HCT116 (cell line): ENCODE measurements around the gene UBIAD1. TPM values are rescaled to one million over a fixed set of nuclear protein-coding genes. Genes with fewer than 3 reads are reported as not detected.

Experiments
- ATAC-seq: fragments of 200-7000 bp; cut with Tn5 transposase; 2 replicates; pipeline ENCODE4 v1.9.1; 2020; ENCODE audit warnings: mild to moderate bottlenecking, moderate library complexity
- BruUV-seq: library from RNA; stranded (reverse); fragments of 400-500 nt; replicated peaks from 2 replicates; lab custom pipeline; 2021; lab: Mats Ljungman, UMichigan
- CTCF ChIA-PET: fragments of 300-600 bp; sonication (Branson Sonifier 250); formaldehyde crosslinking; loops from one replicate; lab custom pipeline; 2021; ENCODE audit warnings: antibody characterized with exemption; lab: Charles Lee
- POLR2A ChIA-PET: fragments of 300-600, 350-600 bp; sonication (Branson Sonifier 250); formaldehyde crosslinking; loops from one replicate; lab custom pipeline; 2021; ENCODE audit warnings: antibody characterized with exemption; lab: Charles Lee
- RAD21 ChIA-PET, 2 experiments: fragments of 300-600 bp; sonication (Branson Sonifier 250); formaldehyde crosslinking; loops; one replicate each; lab custom pipeline; 2023; ENCODE audit warnings: low total read pairs in 2 of 2; ENCODE audit not compliant: uncharacterized antibody in 2 of 2, unreplicated experiment in 2 of 2, low non-redundant PET in 1 of 2; lab: Charles Lee
- DNase-seq: peaks from one replicate; pipeline ENCODE4 v3.0.0-alpha.2; 2010; ENCODE audit warnings: low read depth, low spot score
- H2AFZ ChIP-seq: fragments of 200-600 bp; shearing (Covaris generic), sonication (generic); 2 replicates; pipeline ENCODE4 v1.6.1; 2017; ENCODE audit warnings: low read depth, mixed run types, mixed read lengths, antibody characterized with exemption, low read length; ENCODE audit not compliant: poor library complexity, severe bottlenecking
- H3K27ac ChIP-seq: 2 replicates; pipeline ENCODE4 v1.5.1; 2012; ENCODE audit warnings: low read depth, low read length
- H3K27me3 ChIP-seq: fragments of 200-600 bp; sonication (generic); 2 replicates; pipeline ENCODE4 v1.6.1; 2016; ENCODE audit warnings: mixed run types, low read length, mixed read lengths; ENCODE audit not compliant: insufficient read depth
- H3K36me3 ChIP-seq, 2 experiments: fragments of 200-500 bp in 1 of 2; fragments of 200-600 bp in 1 of 2; sonication (Bioruptor generic) in 1 of 2; sonication (generic) in 1 of 2; 2 replicates each; pipeline versions ENCODE4 v1.5.1 to v1.6.1; 2014 to 2016; ENCODE audit warnings: low read length in 2 of 2, inconsistent platforms in 1 of 2, mixed read lengths in 1 of 2, mixed run types in 1 of 2; ENCODE audit not compliant: insufficient read depth in 2 of 2, control insufficient read depth in 1 of 2
- H3K4me1 ChIP-seq, 2 experiments: fragments of 200-600 bp in 1 of 2; sonication (generic) in 1 of 2; 2 replicates each; pipeline versions ENCODE4 v1.5.1 to v1.6.1; 2012 to 2017; ENCODE audit warnings: low read length in 2 of 2, inconsistent platforms in 1 of 2, mild to moderate bottlenecking in 1 of 2, mixed read lengths in 1 of 2, mixed run types in 1 of 2, moderate library complexity in 1 of 2; ENCODE audit not compliant: insufficient read depth in 2 of 2, control insufficient read depth in 1 of 2
- H3K4me2 ChIP-seq: fragments of 200-600 bp; sonication (generic); 2 replicates; pipeline ENCODE4 v1.6.1; 2017; ENCODE audit warnings: mixed run types, low read length, mixed read lengths
- H3K4me3 ChIP-seq, 2 experiments: fragments of 200-600 bp in 1 of 2; sonication (generic) in 1 of 2; replicated peaks in 1 of 2; 2 replicates each; pipeline ENCODE4 v1.5.1; 2011 to 2016; ENCODE audit warnings: low read length in 2 of 2, control low read depth in 1 of 2, low read depth in 1 of 2, mild to moderate bottlenecking in 1 of 2, mixed read lengths in 1 of 2, mixed run types in 1 of 2
- H3K79me2 ChIP-seq: fragments of 200-600 bp; sonication (generic); 2 replicates; pipeline ENCODE4 v1.6.1; 2017; ENCODE audit warnings: mild to moderate bottlenecking, mixed run types, low read length, moderate library complexity, mixed read lengths; ENCODE audit not compliant: insufficient read depth
- H3K9ac ChIP-seq: fragments of 200-600 bp; sonication (generic); 2 replicates; pipeline ENCODE4 v1.6.1; 2016; ENCODE audit warnings: low read length, mixed read lengths
- H3K9me2 ChIP-seq: fragments of 200-600 bp; sonication (generic), shearing (Covaris generic); 2 replicates; pipeline ENCODE4 v1.6.1; 2017; ENCODE audit warnings: mixed run types, mild to moderate bottlenecking, moderate library complexity; ENCODE audit not compliant: insufficient read depth
- H3K9me3 ChIP-seq, 2 experiments: fragments of 200-500 bp in 1 of 2; fragments of 200-600 bp in 1 of 2; sonication (Bioruptor generic) in 1 of 2; sonication (generic) in 1 of 2; 2 replicates each; pipeline ENCODE4 v1.6.1; 2014 to 2017; ENCODE audit warnings: low read length in 2 of 2, mixed read lengths in 2 of 2, inconsistent platforms in 1 of 2, low read depth in 1 of 2, mild to moderate bottlenecking in 1 of 2, mixed run types in 1 of 2, moderate library complexity in 1 of 2; ENCODE audit not compliant: control insufficient read depth in 1 of 2, insufficient read depth in 1 of 2
- H4K20me1 ChIP-seq: fragments of 200-600 bp; sonication (generic), shearing (Covaris generic); 2 replicates; pipeline ENCODE4 v1.6.1; 2017; ENCODE audit warnings: mixed run types, mild to moderate bottlenecking, moderate library complexity; ENCODE audit not compliant: insufficient read depth
- CEBPB ChIP-seq: IDR thresholded peaks from 2 replicates; pipeline ENCODE4 v1.6.1; 2012; ENCODE audit warnings: low read depth
- EGR1 ChIP-seq: IDR thresholded peaks from 2 replicates; pipeline ENCODE4 v1.6.1; 2012; ENCODE audit warnings: low read depth
- ELF1 ChIP-seq: IDR thresholded peaks from 2 replicates; pipeline ENCODE4 v1.6.1; 2012; ENCODE audit warnings: low read depth, borderline replicate concordance
- EZH2 ChIP-seq: fragments of 200-600 bp; sonication (generic); IDR thresholded peaks from 2 replicates; pipeline ENCODE4 v1.6.1; 2017; ENCODE audit warnings: antibody characterized with exemption, mixed run types
- JUND ChIP-seq: IDR thresholded peaks from 2 replicates; pipeline ENCODE4 v1.6.1; 2012
- POLR2AphosphoS5 ChIP-seq: IDR thresholded peaks from 2 replicates; pipeline ENCODE4 v1.6.1; 2011; ENCODE audit warnings: mild to moderate bottlenecking, low read depth, low read length, moderate library complexity
- RAD21 ChIP-seq: IDR thresholded peaks from 2 replicates; pipeline ENCODE4 v1.6.1; 2012; ENCODE audit warnings: low read depth, mild to moderate bottlenecking
- YY1 ChIP-seq: IDR thresholded peaks from 2 replicates; pipeline ENCODE4 v1.6.1; 2011; ENCODE audit warnings: low read length, low read depth, moderate library complexity, mild to moderate bottlenecking; ENCODE audit not compliant: insufficient replicate concordance; ENCODE audit errors: extremely low read depth
- ZFX ChIP-seq: fragments of 450-650 bp; IDR thresholded peaks from 2 replicates; pipeline ENCODE4 v1.6.1; 2017
- intact Hi-C: fragments of 100-400 bp; cut with micrococcal nuclease; formaldehyde crosslinking; loops from 2 replicates; pipeline ENCODE4 v1.10.0; 2022
- total RNA-seq: library from RNA; stranded (reverse); gene quantifications from one replicate; pipeline ENCODE4 v1.2.1, GENCODE V29; 2021; ENCODE audit not compliant: unreplicated experiment
- TF ChIP-seq, protein P1 (sequence below): IDR thresholded peaks from 2 replicates; pipeline ENCODE4 v1.6.1; 2011; ENCODE audit warnings: mild to moderate bottlenecking, low read length, moderate library complexity; ENCODE audit not compliant: insufficient replicate concordance; ENCODE audit errors: extremely low read depth
- TF ChIP-seq, protein P2 (sequence below): IDR thresholded peaks from 2 replicates; pipeline ENCODE4 v1.6.1; 2012; ENCODE audit warnings: low read depth

The UBIAD1 gene
- total RNA-seq, 1 experiment from 2014 or later: 17.2 TPM

DNA sequence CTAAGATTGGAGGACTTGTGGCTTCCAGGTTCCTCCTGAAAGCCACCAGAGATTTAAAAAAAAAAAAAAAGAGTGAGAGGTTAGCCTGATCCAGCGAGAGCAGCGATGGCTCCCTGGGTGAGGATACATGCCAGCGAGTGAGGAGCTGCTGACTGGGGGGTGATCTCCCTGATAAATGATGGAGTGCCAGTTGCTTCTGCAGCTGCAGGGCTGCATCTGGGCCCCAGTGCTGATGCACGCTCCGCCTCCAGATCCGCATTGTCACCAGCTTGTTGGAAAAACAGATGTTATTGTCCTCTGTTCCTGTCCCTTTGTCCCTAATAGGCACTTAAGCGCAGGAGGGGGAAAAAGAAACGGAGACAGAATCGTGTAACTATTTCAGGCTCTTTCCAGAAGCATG is 28.6 kb downstream of the UBIAD1 start:
- no peaks in the 10 kb centered on the region for H3K9me2 ChIP-seq
- no peaks in the 10 kb centered on the region for H3K36me3 ChIP-seq
- DNase-seq: no peak
- H3K4me1 ChIP-seq: no peaks in the 10 kb centered on the region
- H3K4me3 ChIP-seq: no peak overlapping the region
- no peaks in the 10 kb centered on the region for H3K9me3 ChIP-seq
- no TSS peak for BruUV-seq
- ChIA-PET CTCF (no interaction called here), POLR2A (no interaction called here), RAD21 (no interaction called here)
- H3K4me2 ChIP-seq: no peak overlapping the region
- no peak for ATAC-seq
- intact Hi-C loops: no loop called here
- H2AFZ ChIP-seq: no peak overlapping the region
- no peaks in the 10 kb centered on the region for H4K20me1 ChIP-seq
- H3K27me3 ChIP-seq: no peaks in the 10 kb centered on the region
- H3K27ac ChIP-seq: no peak overlapping the region
- no peaks in the 10 kb centered on the region for H3K79me2 ChIP-seq
- TF ChIP-seq, protein P1, sequence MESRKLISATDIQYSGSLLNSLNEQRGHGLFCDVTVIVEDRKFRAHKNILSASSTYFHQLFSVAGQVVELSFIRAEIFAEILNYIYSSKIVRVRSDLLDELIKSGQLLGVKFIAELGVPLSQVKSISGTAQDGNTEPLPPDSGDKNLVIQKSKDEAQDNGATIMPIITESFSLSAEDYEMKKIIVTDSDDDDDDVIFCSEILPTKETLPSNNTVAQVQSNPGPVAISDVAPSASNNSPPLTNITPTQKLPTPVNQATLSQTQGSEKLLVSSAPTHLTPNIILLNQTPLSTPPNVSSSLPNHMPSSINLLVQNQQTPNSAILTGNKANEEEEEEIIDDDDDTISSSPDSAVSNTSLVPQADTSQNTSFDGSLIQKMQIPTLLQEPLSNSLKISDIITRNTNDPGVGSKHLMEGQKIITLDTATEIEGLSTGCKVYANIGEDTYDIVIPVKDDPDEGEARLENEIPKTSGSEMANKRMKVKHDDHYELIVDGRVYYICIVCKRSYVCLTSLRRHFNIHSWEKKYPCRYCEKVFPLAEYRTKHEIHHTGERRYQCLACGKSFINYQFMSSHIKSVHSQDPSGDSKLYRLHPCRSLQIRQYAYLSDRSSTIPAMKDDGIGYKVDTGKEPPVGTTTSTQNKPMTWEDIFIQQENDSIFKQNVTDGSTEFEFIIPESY: no peak
- TF ChIP-seq POLR2AphosphoS5 (no peak), EZH2 (no peak), YY1 (no peak), JUND (no peak), RAD21 (no peak), EGR1 (no peak), ZFX (no peak), ELF1 (no peak)
- no peak overlapping the region for H3K9ac ChIP-seq

DNA sequence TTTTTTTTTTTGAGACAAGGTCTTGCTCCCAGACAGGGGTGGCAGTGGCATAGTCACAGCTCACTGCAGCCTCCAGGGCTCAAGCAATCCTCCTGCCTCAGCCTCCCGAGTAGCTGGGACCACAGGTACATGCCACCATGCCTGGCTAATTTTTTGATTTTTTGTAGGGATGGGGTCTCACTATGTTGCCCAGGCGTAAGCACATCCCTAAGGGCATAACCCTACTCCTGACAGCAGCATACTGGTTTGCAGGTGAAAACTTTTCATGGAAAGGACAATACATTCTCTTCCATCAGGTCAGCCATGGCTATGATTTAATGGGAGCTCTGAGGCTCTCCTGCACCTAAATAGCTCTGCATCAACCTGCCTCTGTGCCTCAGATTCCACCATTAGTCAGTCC is 29.4 kb downstream of the UBIAD1 start:
- no peak overlapping the region for H3K27ac ChIP-seq
- intact Hi-C loops: no loop called here
- no peaks in the 10 kb centered on the region for H3K27me3 ChIP-seq
- no peak overlapping the region for H2AFZ ChIP-seq
- H3K9ac ChIP-seq: no peak overlapping the region
- no peaks in the 10 kb centered on the region for H3K79me2 ChIP-seq
- H3K9me2 ChIP-seq: no peaks in the 10 kb centered on the region
- H4K20me1 ChIP-seq: no peaks in the 10 kb centered on the region
- TF ChIP-seq YY1: no peak
- TF ChIP-seq, protein P2, sequence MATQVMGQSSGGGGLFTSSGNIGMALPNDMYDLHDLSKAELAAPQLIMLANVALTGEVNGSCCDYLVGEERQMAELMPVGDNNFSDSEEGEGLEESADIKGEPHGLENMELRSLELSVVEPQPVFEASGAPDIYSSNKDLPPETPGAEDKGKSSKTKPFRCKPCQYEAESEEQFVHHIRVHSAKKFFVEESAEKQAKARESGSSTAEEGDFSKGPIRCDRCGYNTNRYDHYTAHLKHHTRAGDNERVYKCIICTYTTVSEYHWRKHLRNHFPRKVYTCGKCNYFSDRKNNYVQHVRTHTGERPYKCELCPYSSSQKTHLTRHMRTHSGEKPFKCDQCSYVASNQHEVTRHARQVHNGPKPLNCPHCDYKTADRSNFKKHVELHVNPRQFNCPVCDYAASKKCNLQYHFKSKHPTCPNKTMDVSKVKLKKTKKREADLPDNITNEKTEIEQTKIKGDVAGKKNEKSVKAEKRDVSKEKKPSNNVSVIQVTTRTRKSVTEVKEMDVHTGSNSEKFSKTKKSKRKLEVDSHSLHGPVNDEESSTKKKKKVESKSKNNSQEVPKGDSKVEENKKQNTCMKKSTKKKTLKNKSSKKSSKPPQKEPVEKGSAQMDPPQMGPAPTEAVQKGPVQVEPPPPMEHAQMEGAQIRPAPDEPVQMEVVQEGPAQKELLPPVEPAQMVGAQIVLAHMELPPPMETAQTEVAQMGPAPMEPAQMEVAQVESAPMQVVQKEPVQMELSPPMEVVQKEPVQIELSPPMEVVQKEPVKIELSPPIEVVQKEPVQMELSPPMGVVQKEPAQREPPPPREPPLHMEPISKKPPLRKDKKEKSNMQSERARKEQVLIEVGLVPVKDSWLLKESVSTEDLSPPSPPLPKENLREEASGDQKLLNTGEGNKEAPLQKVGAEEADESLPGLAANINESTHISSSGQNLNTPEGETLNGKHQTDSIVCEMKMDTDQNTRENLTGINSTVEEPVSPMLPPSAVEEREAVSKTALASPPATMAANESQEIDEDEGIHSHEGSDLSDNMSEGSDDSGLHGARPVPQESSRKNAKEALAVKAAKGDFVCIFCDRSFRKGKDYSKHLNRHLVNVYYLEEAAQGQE: no peak
- no peak for TF ChIP-seq ZFX
- no peak for TF ChIP-seq POLR2AphosphoS5
- TF ChIP-seq RAD21: no peak
- TF ChIP-seq CEBPB: no peak
- ChIA-PET POLR2A (no interaction called here), RAD21 (no interaction called here), CTCF (no interaction called here)
- no peak for DNase-seq
- H3K4me3 ChIP-seq: no peak overlapping the region
- no peaks in the 10 kb centered on the region for H3K36me3 ChIP-seq
- ATAC-seq: no peak
- H3K9me3 ChIP-seq: no peaks in the 10 kb centered on the region
- no TSS peak for BruUV-seq
- no peaks in the 10 kb centered on the region for H3K4me1 ChIP-seq
- H3K4me2 ChIP-seq: no peak overlapping the region
